WTC11 (cell line): ENCODE results near the gene PGM2L1. TPM values are rescaled to one million over a fixed set of nuclear protein-coding genes. Genes with fewer than 3 reads are reported as not detected.

Experiments used
- ATAC-seq: fragments of 200-7000 bp; cut with Tn5 transposase; 2 replicates; pipeline ENCODE4 v1.10.0; 2021; ENCODE audit warnings: mild to moderate bottlenecking, moderate library complexity
- CTCF ChIA-PET: fragments of 300-600 bp; sonication (Branson Sonifier 250); formaldehyde crosslinking; loops from one replicate; lab custom pipeline; 2021; ENCODE audit warnings: antibody characterized with exemption; lab: Charles Lee
- POLR2A ChIA-PET: fragments of 350-600 bp; sonication (Branson Sonifier 250); formaldehyde crosslinking; loops from one replicate; lab custom pipeline; 2021; ENCODE audit warnings: antibody characterized with exemption; lab: Charles Lee
- DNase-seq: peaks from one replicate; pipeline ENCODE4 v3.0.0; 2021; ENCODE audit warnings: low spot score
- H3K27ac Mint-ChIP-seq: 2 replicates; pipeline ENCODE4 v1.8.0; 2021; ENCODE audit warnings: mixed read lengths
- H3K27me3 Mint-ChIP-seq: 2 replicates; pipeline ENCODE4 v1.8.0; 2021; ENCODE audit warnings: low read depth, mild to moderate bottlenecking, moderate library complexity, mixed read lengths
- H3K36me3 Mint-ChIP-seq: 2 replicates; pipeline ENCODE4 v1.8.0; 2021; ENCODE audit warnings: mixed read lengths
- H3K4me1 Mint-ChIP-seq: 2 replicates; pipeline ENCODE4 v1.8.0; 2022; ENCODE audit warnings: mixed read lengths
- H3K4me3 Mint-ChIP-seq: 2 replicates; pipeline ENCODE4 v1.8.0; 2021; ENCODE audit warnings: mild to moderate bottlenecking, moderate library complexity, mixed read lengths
- H3K9me3 Mint-ChIP-seq: 2 replicates; pipeline ENCODE4 v1.8.0; 2021; ENCODE audit warnings: mixed read lengths
- CREB1 ChIP-seq: sonication (generic); formaldehyde crosslinking; IDR thresholded peaks from 2 replicates; pipeline ENCODE4 v1.8.0; 2023; ENCODE audit warnings: mild to moderate bottlenecking, missing genetic modification reagents
- ERG ChIP-seq: fragments of 250-450 bp; sonication (Bioruptor Pico); IDR thresholded peaks from 2 replicates; pipeline ENCODE4 v1.8.0; 2021; ENCODE audit warnings: mild to moderate bottlenecking
- ESRRA ChIP-seq: sonication (generic); formaldehyde crosslinking; IDR thresholded peaks from 2 replicates; pipeline ENCODE4 v1.8.1; 2022; ENCODE audit warnings: mild to moderate bottlenecking, missing genetic modification reagents, borderline replicate concordance
- GRHL2 ChIP-seq: fragments of 250-450 bp; sonication (Bioruptor Pico); IDR thresholded peaks from 2 replicates; pipeline ENCODE4 v1.8.0; 2022; ENCODE audit warnings: mild to moderate bottlenecking, moderate library complexity; ENCODE audit not compliant: insufficient replicate concordance, severe bottlenecking
- HMGXB4 ChIP-seq: sonication (generic); formaldehyde crosslinking; IDR thresholded peaks from 2 replicates; pipeline ENCODE4 v1.8.1; 2023; ENCODE audit warnings: mild to moderate bottlenecking, moderate library complexity, missing genetic modification reagents
- IRF2 ChIP-seq: sonication (generic); formaldehyde crosslinking; IDR thresholded peaks from 2 replicates; pipeline ENCODE4 v1.8.0; 2022; ENCODE audit warnings: low read depth, missing genetic modification reagents, borderline replicate concordance
- JAZF1 ChIP-seq: fragments of 250-450 bp; sonication (Bioruptor Pico); IDR thresholded peaks from 2 replicates; pipeline ENCODE4 v1.9.0; 2021; ENCODE audit warnings: moderate library complexity, mild to moderate bottlenecking, inconsistent platforms
- KAT7 ChIP-seq: sonication (generic); formaldehyde crosslinking; IDR thresholded peaks from 2 replicates; pipeline ENCODE4 v1.8.1; 2023; ENCODE audit warnings: missing genetic modification reagents, mild to moderate bottlenecking, borderline replicate concordance
- NFATC4 ChIP-seq: fragments of 250-450 bp; sonication (Bioruptor Pico); IDR thresholded peaks from 2 replicates; pipeline ENCODE4 v1.9.0; 2021; ENCODE audit warnings: mild to moderate bottlenecking
- NFE2L1 ChIP-seq: sonication (generic); formaldehyde crosslinking; IDR thresholded peaks from 2 replicates; pipeline ENCODE4 v1.8.1; 2023; ENCODE audit warnings: missing genetic modification reagents
- NR2C2 ChIP-seq: sonication (generic); formaldehyde crosslinking; IDR thresholded peaks from 2 replicates; pipeline ENCODE4 v1.8.0; 2022; ENCODE audit warnings: mild to moderate bottlenecking, missing genetic modification reagents
- RELA ChIP-seq: sonication (generic); formaldehyde crosslinking; IDR thresholded peaks from 2 replicates; pipeline ENCODE4 v1.8.1; 2022; ENCODE audit warnings: missing genetic modification reagents, mild to moderate bottlenecking, borderline replicate concordance
- RORB ChIP-seq: fragments of 250-450 bp; sonication (Bioruptor Pico); IDR thresholded peaks from 2 replicates; pipeline ENCODE4 v1.9.0; 2021; ENCODE audit warnings: mild to moderate bottlenecking
- SMAD3 ChIP-seq: sonication (generic); formaldehyde crosslinking; IDR thresholded peaks from 2 replicates; pipeline ENCODE4 v1.8.0; 2022; ENCODE audit warnings: missing genetic modification reagents, mild to moderate bottlenecking, borderline replicate concordance
- TCF7 ChIP-seq: sonication (generic); formaldehyde crosslinking; IDR thresholded peaks from 2 replicates; pipeline ENCODE4 v1.8.0; 2022; ENCODE audit warnings: mild to moderate bottlenecking, low read depth, missing genetic modification reagents, moderate library complexity
- TEAD1 ChIP-seq: sonication (generic); formaldehyde crosslinking; IDR thresholded peaks from 2 replicates; pipeline ENCODE4 v1.8.0; 2022; ENCODE audit warnings: mild to moderate bottlenecking, missing genetic modification reagents
- TEAD4 ChIP-seq: sonication (generic); formaldehyde crosslinking; IDR thresholded peaks from 2 replicates; pipeline ENCODE4 v1.8.0; 2022; ENCODE audit warnings: mild to moderate bottlenecking, missing genetic modification reagents
- ZMAT4 ChIP-seq: fragments of 250-450 bp; sonication (Bioruptor Pico); IDR thresholded peaks from 2 replicates; pipeline ENCODE4 v1.9.0; 2021; ENCODE audit warnings: mild to moderate bottlenecking
- ZNF281 ChIP-seq: sonication (generic); formaldehyde crosslinking; IDR thresholded peaks from 2 replicates; pipeline ENCODE4 v1.8.0; 2023; ENCODE audit warnings: mild to moderate bottlenecking, missing genetic modification reagents
- total RNA-seq: library from RNA; stranded (reverse); gene quantifications from 3 replicates; pipeline ENCODE4 v1.2.3, GENCODE V29; 2021
- TF ChIP-seq, protein P1 (sequence below): sonication (generic); formaldehyde crosslinking; IDR thresholded peaks from 2 replicates; pipeline ENCODE4 v1.8.1; 2022; ENCODE audit warnings: missing genetic modification reagents, borderline replicate concordance
- TF ChIP-seq, protein P2 (sequence below): fragments of 250-450 bp; sonication (Bioruptor Pico); IDR thresholded peaks from 2 replicates; pipeline ENCODE4 v1.9.0; 2021; ENCODE audit warnings: moderate library complexity, mild to moderate bottlenecking, inconsistent platforms, borderline replicate concordance
- TF ChIP-seq, protein P3 (sequence below): fragments of 200-600 bp; IDR thresholded peaks from 2 replicates; pipeline ENCODE4 v1.8.0; 2022; ENCODE audit warnings: antibody characterized with exemption
- TF ChIP-seq, protein P4 (sequence below): sonication (generic); formaldehyde crosslinking; IDR thresholded peaks from 2 replicates; pipeline ENCODE4 v1.8.0; 2022; ENCODE audit warnings: mild to moderate bottlenecking, missing genetic modification reagents
- TF ChIP-seq, protein P5 (sequence below): sonication (generic); formaldehyde crosslinking; IDR thresholded peaks from 2 replicates; pipeline ENCODE4 v1.8.1; 2023; ENCODE audit warnings: mild to moderate bottlenecking, missing genetic modification reagents, moderate library complexity

PGM2L1 gene
- total RNA-seq, 1 experiment from 2014 or later = 34.1 TPM

GRCh38 chr11:74390697-74391096 lies 7.5 kb downstream of the PGM2L1 start:
- Mint-ChIP-seq H3K9me3 (no peaks in the 10 kb centered on the region), H3K27ac (no peak overlapping the region), H3K4me1 (peaks cover 32% of the 10 kb centered on the region), H3K27me3 (no peaks in the 10 kb centered on the region), H3K4me3 (no peak overlapping the region), H3K36me3 (no peaks in the 10 kb centered on the region)
- ChIA-PET CTCF (interaction anchor here (0.7 to 2.2 kb wide), 3 partner anchors 59 to 117 kb away, joined by 3 to 45 read pairs (median 5); no protein-coding TSS in a partner anchor), POLR2A (interaction anchor here (1.2 kb wide), 1 partner anchor 22 kb away, joined by 3 read pairs; no protein-coding TSS in a partner anchor)
- ATAC-seq (no peak), DNase-seq (no peak)
- TF ChIP-seq ZNF281 (no peak), SMAD3 (no peak), KAT7 (CRISPR knock-in tag) (no peak), NFE2L1 (CRISPR knock-in tag) (no peak), NR2C2 (CRISPR knock-in tag) (no peak), TEAD4 (CRISPR knock-in tag) (no peak), GRHL2 (CRISPR knock-in tag) (no peak), ZMAT4 (no peak), IRF2 (CRISPR knock-in tag) (no peak), CREB1 (CRISPR knock-in tag) (no peak), NFATC4 (CRISPR knock-in tag) (no peak), ERG (CRISPR knock-in tag) (no peak)
- TF ChIP-seq, protein P1, sequence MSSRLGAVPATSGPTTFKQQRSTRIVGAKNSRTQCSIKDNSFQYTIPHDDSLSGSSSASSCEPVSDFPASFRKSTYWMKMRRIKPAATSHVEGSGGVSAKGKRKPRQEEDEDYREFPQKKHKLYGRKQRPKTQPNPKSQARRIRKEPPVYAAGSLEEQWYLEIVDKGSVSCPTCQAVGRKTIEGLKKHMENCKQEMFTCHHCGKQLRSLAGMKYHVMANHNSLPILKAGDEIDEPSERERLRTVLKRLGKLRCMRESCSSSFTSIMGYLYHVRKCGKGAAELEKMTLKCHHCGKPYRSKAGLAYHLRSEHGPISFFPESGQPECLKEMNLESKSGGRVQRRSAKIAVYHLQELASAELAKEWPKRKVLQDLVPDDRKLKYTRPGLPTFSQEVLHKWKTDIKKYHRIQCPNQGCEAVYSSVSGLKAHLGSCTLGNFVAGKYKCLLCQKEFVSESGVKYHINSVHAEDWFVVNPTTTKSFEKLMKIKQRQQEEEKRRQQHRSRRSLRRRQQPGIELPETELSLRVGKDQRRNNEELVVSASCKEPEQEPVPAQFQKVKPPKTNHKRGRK (CRISPR knock-in tag) = no peak
- TF ChIP-seq, protein P2, sequence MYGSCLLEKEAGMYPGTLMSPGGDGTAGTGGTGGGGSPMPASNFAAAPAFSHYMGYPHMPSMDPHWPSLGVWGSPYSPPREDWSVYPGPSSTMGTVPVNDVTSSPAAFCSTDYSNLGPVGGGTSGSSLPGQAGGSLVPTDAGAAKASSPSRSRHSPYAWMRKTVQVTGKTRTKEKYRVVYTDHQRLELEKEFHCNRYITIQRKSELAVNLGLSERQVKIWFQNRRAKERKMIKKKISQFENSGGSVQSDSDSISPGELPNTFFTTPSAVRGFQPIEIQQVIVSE (CRISPR knock-in tag) = no peak
- TF ChIP-seq, protein P3, sequence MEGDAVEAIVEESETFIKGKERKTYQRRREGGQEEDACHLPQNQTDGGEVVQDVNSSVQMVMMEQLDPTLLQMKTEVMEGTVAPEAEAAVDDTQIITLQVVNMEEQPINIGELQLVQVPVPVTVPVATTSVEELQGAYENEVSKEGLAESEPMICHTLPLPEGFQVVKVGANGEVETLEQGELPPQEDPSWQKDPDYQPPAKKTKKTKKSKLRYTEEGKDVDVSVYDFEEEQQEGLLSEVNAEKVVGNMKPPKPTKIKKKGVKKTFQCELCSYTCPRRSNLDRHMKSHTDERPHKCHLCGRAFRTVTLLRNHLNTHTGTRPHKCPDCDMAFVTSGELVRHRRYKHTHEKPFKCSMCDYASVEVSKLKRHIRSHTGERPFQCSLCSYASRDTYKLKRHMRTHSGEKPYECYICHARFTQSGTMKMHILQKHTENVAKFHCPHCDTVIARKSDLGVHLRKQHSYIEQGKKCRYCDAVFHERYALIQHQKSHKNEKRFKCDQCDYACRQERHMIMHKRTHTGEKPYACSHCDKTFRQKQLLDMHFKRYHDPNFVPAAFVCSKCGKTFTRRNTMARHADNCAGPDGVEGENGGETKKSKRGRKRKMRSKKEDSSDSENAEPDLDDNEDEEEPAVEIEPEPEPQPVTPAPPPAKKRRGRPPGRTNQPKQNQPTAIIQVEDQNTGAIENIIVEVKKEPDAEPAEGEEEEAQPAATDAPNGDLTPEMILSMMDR = no peak
- TF ChIP-seq, all 79 proteins: peak for 0

- ChIA-PET POLR2A (interaction anchor here (1.1 kb wide), 1 partner anchor 10 kb away, joined by 3 read pairs; no protein-coding TSS in a partner anchor), CTCF (interaction anchor here (0.6 to 2.2 kb wide), 17 partner anchors 10 to 351 kb away, joined by 3 to 45 read pairs (median 5); partner anchors contain the start of genes LIPT2 and PGM2L1)
- Mint-ChIP-seq H3K9me3 (no peaks in the 10 kb centered on the region), H3K27ac (peak overlapping the region; percentile 25), H3K4me1 (peaks cover 40% of the 10 kb centered on the region), H3K27me3 (no peaks in the 10 kb centered on the region), H3K4me3 (no peak overlapping the region), H3K36me3 (no peaks in the 10 kb centered on the region)
- DNase-seq = no peak
- peak; percentile 80 for ATAC-seq
- TF ChIP-seq, protein P4, sequence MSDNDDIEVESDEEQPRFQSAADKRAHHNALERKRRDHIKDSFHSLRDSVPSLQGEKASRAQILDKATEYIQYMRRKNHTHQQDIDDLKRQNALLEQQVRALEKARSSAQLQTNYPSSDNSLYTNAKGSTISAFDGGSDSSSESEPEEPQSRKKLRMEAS (CRISPR knock-in tag) = no peak
- TF ChIP-seq, protein P5, sequence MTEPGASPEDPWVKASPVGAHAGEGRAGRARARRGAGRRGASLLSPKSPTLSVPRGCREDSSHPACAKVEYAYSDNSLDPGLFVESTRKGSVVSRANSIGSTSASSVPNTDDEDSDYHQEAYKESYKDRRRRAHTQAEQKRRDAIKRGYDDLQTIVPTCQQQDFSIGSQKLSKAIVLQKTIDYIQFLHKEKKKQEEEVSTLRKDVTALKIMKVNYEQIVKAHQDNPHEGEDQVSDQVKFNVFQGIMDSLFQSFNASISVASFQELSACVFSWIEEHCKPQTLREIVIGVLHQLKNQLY (CRISPR knock-in tag) = no peak
- TF ChIP-seq RORB (CRISPR knock-in tag) (no peak), RELA (CRISPR knock-in tag) (no peak), TCF7 (CRISPR knock-in tag) (no peak), HMGXB4 (CRISPR knock-in tag) (no peak), TEAD1 (CRISPR knock-in tag) (no peak), JAZF1 (no peak), ESRRA (CRISPR knock-in tag) (no peak)
These were observed 9.4 kb downstream of the PGM2L1 start for GRCh38 chr11:74388678-74389327.
